BE2C (cell line): ENCODE measurements around the gene SRC.

Source experiments
- DNase-seq: peaks from one replicate; pipeline ENCODE4 v3.0.0-alpha.2; 2020
- H3K27me3 ChIP-seq: fragments of 250-450 bp; sonication (Bioruptor Pico); 2 replicates; pipeline ENCODE4 v1.5.1; 2020; ENCODE audit warnings: mild to moderate bottlenecking
- H3K36me3 ChIP-seq: fragments of 250-450 bp; sonication (Bioruptor Pico); 2 replicates; pipeline ENCODE4 v1.5.1; 2020; ENCODE audit warnings: mild to moderate bottlenecking
- H3K4me1 ChIP-seq: fragments of 250-450 bp; sonication (Bioruptor Pico); 2 replicates; pipeline ENCODE4 v1.5.1; 2020
- H3K4me3 ChIP-seq: 2 replicates; pipeline ENCODE4 v1.5.1; 2011; ENCODE audit warnings: low read depth, low read length
- H3K9me3 ChIP-seq: fragments of 250-450 bp; sonication (Bioruptor Pico); 2 replicates; pipeline ENCODE4 v1.5.1; 2020
- TF ChIP-seq, protein P1 (sequence below): IDR thresholded peaks from 2 replicates; pipeline ENCODE4 v1.5.1; 2012; ENCODE audit warnings: mild to moderate bottlenecking, low read depth, low read length

SRC gene

DNA sequence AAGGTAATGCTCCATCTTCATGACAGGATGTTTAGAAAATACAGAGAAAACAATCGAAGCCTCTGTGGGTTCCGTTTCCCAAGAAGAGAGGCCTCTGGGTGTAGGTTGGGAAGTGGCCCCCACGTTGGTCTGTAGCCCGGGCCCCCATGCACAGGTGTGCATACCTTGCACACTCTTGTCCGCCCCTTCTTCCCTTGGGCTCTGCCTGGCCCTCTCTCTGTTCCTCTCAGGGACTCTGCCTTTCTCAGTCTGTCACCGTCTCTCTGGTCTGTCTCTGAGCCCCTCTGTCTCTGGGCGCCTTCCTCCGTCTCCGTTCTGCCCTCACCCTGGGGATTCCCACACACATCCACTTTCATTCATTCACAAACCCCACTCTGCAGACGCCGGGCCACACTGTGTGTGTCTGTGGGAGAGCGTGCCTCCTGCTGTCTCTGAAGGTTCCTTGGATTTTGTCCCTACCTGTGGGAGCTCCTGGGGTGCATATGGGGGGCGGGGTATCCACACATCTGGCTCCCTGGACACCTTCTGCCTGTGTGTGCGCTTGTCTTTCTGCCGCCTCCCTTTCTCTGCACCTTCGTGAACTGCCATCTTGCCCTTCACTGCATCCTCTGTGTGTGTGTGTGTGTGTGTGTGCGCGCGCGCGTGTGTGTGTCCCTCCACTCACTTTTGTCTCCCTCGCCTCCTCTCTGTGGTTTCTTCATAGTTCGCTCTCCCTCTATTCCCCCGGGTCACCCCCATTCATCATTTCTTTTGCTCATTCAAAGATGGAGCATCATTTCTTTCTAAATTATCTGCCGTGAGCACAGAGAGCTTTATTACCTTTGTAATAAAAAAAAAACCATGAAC is 75.3 kb downstream of the SRC start:
- DNase-seq, result no peak
- H3K9me3 ChIP-seq, result no peaks in the 10 kb centered on the region
- no peak overlapping the region for H3K4me3 ChIP-seq
- TF ChIP-seq, protein P1, sequence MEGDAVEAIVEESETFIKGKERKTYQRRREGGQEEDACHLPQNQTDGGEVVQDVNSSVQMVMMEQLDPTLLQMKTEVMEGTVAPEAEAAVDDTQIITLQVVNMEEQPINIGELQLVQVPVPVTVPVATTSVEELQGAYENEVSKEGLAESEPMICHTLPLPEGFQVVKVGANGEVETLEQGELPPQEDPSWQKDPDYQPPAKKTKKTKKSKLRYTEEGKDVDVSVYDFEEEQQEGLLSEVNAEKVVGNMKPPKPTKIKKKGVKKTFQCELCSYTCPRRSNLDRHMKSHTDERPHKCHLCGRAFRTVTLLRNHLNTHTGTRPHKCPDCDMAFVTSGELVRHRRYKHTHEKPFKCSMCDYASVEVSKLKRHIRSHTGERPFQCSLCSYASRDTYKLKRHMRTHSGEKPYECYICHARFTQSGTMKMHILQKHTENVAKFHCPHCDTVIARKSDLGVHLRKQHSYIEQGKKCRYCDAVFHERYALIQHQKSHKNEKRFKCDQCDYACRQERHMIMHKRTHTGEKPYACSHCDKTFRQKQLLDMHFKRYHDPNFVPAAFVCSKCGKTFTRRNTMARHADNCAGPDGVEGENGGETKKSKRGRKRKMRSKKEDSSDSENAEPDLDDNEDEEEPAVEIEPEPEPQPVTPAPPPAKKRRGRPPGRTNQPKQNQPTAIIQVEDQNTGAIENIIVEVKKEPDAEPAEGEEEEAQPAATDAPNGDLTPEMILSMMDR, result no peak
- H3K27me3 ChIP-seq, result no peaks in the 10 kb centered on the region; the same call in 1 of the 2 replicates
- no peaks in the 10 kb centered on the region for H3K4me1 ChIP-seq
- H3K36me3 ChIP-seq, result no peaks in the 10 kb centered on the region

DNA sequence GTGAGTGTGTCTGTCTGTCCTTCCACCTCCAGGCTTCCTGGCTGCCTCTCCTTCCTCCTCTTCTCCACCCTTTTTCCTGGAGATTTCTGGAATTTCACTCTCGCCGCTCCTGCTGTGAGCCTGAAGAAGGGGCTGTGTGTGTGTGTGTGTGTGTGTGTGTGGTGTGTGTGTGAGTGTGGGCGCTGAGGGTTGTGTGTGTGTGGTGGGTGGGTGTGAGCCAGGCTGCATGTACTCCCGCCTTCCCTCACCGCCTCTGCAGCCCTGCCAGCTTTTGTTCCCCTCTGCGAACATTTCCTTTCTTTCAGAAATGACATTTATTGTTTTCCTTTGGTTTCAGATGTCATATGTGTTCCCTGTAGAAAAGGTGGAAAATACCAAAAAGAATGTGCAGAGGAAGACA is 76.0 kb downstream of the SRC start:
- no peak overlapping the region for H3K4me3 ChIP-seq
- H3K36me3 ChIP-seq, result no peaks in the 10 kb centered on the region
- H3K27me3 ChIP-seq, result no peaks in the 10 kb centered on the region; the same call in 1 of the 2 replicates
- no peak for DNase-seq
- H3K9me3 ChIP-seq, result no peaks in the 10 kb centered on the region
- TF ChIP-seq, protein P1, result no peak
- no peaks in the 10 kb centered on the region for H3K4me1 ChIP-seq

DNA sequence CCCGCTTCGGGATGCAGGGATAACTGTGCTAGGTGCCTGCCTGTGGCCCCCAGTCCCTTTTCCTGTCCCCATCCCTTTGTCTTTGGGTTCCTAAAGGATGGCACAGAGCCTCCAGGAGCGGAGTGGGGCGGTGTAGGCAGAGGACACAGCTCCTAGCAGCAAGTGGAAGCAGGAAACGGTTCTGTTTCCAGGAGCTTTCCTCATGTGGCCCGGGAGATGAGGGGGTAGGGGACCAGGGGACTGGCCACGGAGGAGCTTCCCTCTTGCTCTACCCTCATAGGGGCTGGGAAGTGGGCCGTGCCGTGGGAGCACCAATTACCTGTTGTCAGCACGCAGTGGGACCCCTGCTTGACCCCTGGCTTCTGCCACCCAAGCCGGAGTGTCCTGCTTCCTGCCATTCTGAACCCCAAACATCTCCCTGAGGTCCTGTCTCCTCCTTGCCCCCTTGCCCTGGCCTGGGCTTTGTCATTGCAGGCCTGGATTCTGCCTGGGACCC is 76.9 kb downstream of the SRC start:
- no peaks in the 10 kb centered on the region; the same call in 1 of the 2 replicates for H3K27me3 ChIP-seq
- H3K4me1 ChIP-seq, result no peaks in the 10 kb centered on the region
- H3K9me3 ChIP-seq, result no peaks in the 10 kb centered on the region
- TF ChIP-seq, protein P1, result no peak
- no peak overlapping the region for H3K4me3 ChIP-seq
- H3K36me3 ChIP-seq, result no peaks in the 10 kb centered on the region
- DNase-seq, result no peak

DNA sequence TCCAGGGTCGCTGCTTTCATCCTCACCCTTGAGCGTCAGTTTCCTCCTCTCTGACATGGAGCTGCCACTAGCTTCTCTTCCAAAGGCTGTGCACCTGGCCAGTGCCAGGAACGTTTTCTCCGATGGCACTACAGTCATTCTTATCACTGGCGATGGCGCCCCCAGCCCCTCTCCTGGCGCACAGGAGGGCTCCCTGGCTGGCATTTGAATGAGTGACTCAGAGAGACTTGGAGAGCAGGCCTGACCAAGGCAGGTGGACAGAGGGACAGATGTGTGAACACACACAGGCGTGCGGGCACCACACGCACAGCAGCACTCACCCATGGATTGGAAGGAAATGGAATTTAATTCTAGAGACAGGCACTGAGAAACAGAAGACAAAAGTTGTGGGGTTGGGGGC is 77.6 kb downstream of the SRC start:
- H3K4me1 ChIP-seq, result no peaks in the 10 kb centered on the region

DNA sequence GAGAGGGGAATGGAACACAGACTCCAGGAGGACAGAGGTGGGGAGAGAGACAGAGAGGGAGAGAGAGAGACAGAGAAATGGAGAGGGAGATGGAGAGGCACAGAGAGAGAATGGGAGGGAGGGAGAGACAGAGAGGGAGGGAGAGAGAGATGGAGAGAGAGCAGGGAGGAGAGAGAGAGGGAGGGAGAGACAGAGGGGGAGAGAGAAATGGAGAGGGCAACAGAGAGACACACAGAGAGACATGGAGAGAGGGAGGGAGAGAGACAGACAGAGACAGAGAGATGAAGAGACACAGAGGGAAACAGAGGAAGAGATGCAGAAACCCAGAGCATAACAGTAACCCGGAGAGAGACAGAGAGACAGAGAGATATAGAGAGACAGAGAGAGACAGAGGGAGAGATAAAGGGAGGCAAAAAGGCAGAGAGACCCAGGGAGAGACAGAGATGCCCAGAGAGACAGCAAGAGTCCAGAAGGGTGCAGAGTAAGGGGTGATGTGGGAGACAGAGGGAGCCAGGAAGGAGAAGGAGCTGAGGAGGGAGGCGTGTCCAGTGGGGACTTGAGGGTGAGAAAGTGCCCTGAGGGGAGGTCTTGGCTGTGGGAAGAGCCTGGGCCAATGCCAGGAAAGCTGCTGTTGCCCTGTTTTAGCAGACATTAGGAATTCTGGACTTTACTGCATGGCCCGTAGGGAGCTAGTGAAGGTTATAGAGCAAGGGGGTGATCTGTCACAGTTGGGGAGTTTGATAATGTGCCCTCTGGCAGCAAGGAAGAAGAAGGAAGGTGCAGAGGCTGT is 78.3 kb downstream of the SRC start:
- no peak for DNase-seq
- no peaks in the 10 kb centered on the region for H3K9me3 ChIP-seq
- no peaks in the 10 kb centered on the region for H3K4me1 ChIP-seq
- no peak overlapping the region for H3K4me3 ChIP-seq
- no peaks in the 10 kb centered on the region for H3K36me3 ChIP-seq
- TF ChIP-seq, protein P1, result no peak
- H3K27me3 ChIP-seq, result no peaks in the 10 kb centered on the region; the same call in 1 of the 2 replicates

More for the DNA sequence above, 77.6 kb downstream of the SRC start:
- Histone ChIP-seq H3K27me3 (no peaks in the 10 kb centered on the region; the same call in 1 of the 2 replicates), H3K9me3 (no peaks in the 10 kb centered on the region), H3K36me3 (no peaks in the 10 kb centered on the region), H3K4me3 (no peak overlapping the region)
- DNase-seq, result no peak
- TF ChIP-seq, protein P1, result no peak
